Astrocyte (in vitro differentiated cells and primary cell): Measurements from ENCODE around the gene KNL1. TPM values are rescaled to one million over a fixed set of nuclear protein-coding genes. Genes with fewer than 3 reads are reported as not detected.

Experiments
- DNase-seq: peaks from one replicate; pipeline ENCODE4 v3.0.0-alpha.2; 2010; ENCODE audit warnings: low read depth
- FAIRE-seq: peaks from 2 replicates; lab custom pipeline; 2011; peaks lifted over from hg19 to GRCh38; lab: Jason Lieb, UNC
- H2AFZ ChIP-seq: 2 replicates; pipeline ENCODE4 v1.6.0; 2012; ENCODE audit warnings: low read depth, low read length, inconsistent platforms
- H3K27ac ChIP-seq: 2 replicates; pipeline ENCODE4 v1.5.1; 2011; ENCODE audit warnings: low read depth, low read length, inconsistent platforms
- H3K27me3 ChIP-seq: 2 replicates; pipeline ENCODE4 v1.6.0; 2011; ENCODE audit warnings: low read length, inconsistent platforms; ENCODE audit not compliant: insufficient read depth
- H3K36me3 ChIP-seq: 2 replicates; pipeline ENCODE4 v1.5.1; 2011; ENCODE audit warnings: low read length, inconsistent platforms; ENCODE audit not compliant: insufficient read depth
- H3K4me1 ChIP-seq: 2 replicates; pipeline ENCODE4 v1.5.1; 2011; ENCODE audit warnings: low read length, inconsistent platforms; ENCODE audit not compliant: insufficient read depth
- H3K4me2 ChIP-seq: 2 replicates; pipeline ENCODE4 v1.6.0; 2012; ENCODE audit warnings: low read length, inconsistent platforms
- H3K4me3 ChIP-seq: 2 replicates; pipeline ENCODE4 v1.5.1; 2011; ENCODE audit warnings: low read depth, mild to moderate bottlenecking, low read length, inconsistent platforms; ENCODE audit not compliant: insufficient read depth
- H3K79me2 ChIP-seq: 2 replicates; pipeline ENCODE4 v1.6.0; 2012; ENCODE audit warnings: mild to moderate bottlenecking, low read length, inconsistent platforms; ENCODE audit not compliant: insufficient read depth
- H3K9ac ChIP-seq: 2 replicates; pipeline ENCODE4 v1.6.0; 2012; ENCODE audit warnings: mild to moderate bottlenecking, low read length, inconsistent platforms
- H3K9me3 ChIP-seq: 2 replicates; pipeline ENCODE4 v1.5.1; 2012; ENCODE audit warnings: low read depth, mild to moderate bottlenecking, low read length, inconsistent platforms; ENCODE audit not compliant: insufficient read depth
- H4K20me1 ChIP-seq: 2 replicates; pipeline ENCODE4 v1.6.0; 2012; ENCODE audit warnings: low read length, inconsistent platforms; ENCODE audit not compliant: insufficient read depth
- H3K27ac Mint-ChIP-seq: one replicate; pipeline ENCODE4 v1.8.0; 2021; ENCODE audit warnings: mild to moderate bottlenecking, mixed read lengths; ENCODE audit not compliant: unreplicated experiment
- H3K27me3 Mint-ChIP-seq: one replicate; pipeline ENCODE4 v1.8.0; 2021; ENCODE audit warnings: low read depth, mixed read lengths; ENCODE audit not compliant: unreplicated experiment
- H3K36me3 Mint-ChIP-seq: one replicate; pipeline ENCODE4 v1.8.0; 2021; ENCODE audit warnings: low read depth, mixed read lengths; ENCODE audit not compliant: unreplicated experiment
- H3K4me1 Mint-ChIP-seq: one replicate; pipeline ENCODE4 v1.8.0; 2021; ENCODE audit warnings: low read depth, mixed read lengths; ENCODE audit not compliant: unreplicated experiment
- H3K4me3 Mint-ChIP-seq: one replicate; pipeline ENCODE4 v1.8.0; 2021; ENCODE audit warnings: mild to moderate bottlenecking, moderate library complexity, mixed read lengths; ENCODE audit not compliant: unreplicated experiment
- H3K9me3 Mint-ChIP-seq: one replicate; pipeline ENCODE4 v1.8.0; 2021; ENCODE audit warnings: mild to moderate bottlenecking, mixed read lengths; ENCODE audit not compliant: unreplicated experiment
- EZH2 ChIP-seq: IDR thresholded peaks from 2 replicates; pipeline ENCODE4 v1.6.1; 2012; ENCODE audit warnings: mild to moderate bottlenecking, low read length, inconsistent platforms; ENCODE audit not compliant: insufficient read depth
- total RNA-seq: library from RNA; stranded (reverse); gene quantifications from 2 replicates; pipeline ENCODE4 v1.2.1, GENCODE V29; 2021
- TF ChIP-seq, protein P1 (sequence below): IDR thresholded peaks from 2 replicates; pipeline ENCODE4 v1.5.1; 2011; ENCODE audit warnings: low read depth, mild to moderate bottlenecking, inconsistent platforms, low read length, moderate library complexity; ENCODE audit not compliant: insufficient read depth

The KNL1 gene
- total RNA-seq, 1 donor from 2014 or later = 3.3 TPM

DNA sequence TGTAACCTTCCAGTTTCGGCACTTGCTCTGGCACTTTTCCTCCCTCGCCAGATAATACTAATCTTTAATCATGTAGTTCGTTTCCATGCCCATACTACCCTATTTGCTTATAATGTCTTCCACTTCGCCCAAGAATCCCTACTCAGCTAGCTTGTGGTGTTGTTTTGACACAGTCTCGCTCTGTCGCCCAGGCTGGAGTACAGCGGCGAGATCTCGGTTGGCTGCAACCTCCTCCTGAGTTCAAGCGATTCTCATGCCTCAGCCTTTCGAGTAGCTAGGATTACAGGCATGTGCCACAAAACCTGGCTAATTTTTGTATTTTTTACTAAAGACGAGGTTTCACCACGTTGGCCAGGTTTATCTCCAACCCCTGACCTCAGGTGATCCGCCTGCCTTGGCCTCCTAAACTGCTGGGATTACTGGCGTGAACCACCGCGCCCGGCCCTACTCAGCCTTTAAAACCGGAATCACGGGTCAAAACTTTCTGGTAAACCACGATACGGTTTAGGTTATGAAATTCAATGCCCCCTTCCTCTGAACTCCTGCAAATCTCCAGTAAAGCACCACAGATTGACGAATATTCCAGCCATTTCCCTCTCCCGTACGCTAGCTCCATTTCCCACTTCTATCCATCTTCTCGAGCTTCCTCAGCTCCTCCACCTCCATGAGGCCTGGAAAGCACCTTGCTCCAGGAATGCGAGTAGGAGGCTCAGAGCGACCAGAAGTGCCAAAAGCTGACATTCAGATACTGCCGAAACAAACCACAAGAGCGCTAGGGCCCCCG, 100.0 kb downstream of the KNL1 start:
- peak overlapping the region; percentile 92 for H2AFZ ChIP-seq
- peak overlapping the region; percentile 100 for H3K4me3 Mint-ChIP-seq

DNA sequence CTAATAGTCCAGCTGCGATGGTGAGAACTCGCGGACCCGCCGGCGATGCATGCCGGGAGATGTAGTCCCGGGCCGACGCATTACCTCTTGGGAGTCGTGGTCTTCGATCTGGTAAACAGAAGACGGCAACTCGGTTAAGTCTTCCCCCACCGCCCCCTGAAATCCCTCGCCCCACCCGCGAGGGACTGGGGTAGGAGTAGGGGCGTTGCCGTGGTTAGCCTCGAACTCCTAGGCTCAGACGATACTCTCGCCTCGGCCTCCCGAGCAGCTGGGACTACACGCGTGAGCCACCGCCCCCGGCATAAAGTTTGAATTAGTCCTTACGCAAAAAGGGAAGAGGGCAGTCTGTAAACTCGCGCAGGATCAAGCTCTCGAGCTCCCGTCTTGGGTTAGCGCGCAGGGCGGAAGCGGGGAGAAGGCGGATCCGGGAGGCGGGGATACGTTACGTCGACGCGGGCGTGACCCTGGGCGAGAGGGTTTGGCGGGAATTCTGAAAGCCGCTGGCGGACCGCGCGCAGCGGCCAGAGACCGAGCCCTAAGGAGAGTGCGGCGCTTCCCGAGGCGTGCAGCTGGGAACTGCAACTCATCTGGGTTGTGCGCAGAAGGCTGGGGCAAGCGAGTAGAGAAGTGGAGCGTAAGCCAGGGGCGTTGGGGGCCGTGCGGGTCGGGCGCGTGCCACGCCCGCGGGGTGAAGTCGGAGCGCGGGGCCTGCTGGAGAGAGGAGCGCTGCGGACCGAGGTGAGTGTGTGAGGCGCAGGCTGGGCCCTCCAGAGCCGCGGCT, 100.8 kb downstream of the KNL1 start, which contains the start of gene RAD51:
Gene RAD51, plus strand, starts transcription at position 487 of the 781 bp plus-strand sequence. CDS start 3,585 bp downstream, outside the sequence.
- Histone ChIP-seq H3K27ac (peak within 1 kb of the TSS; percentile 87), H3K9ac (peak within 1 kb of the TSS; percentile 91), H3K79me2 (peaks cover 21% of the 10 kb centered on the region), H3K4me2 (peak within 1 kb of the TSS; percentile 92), H2AFZ (peak within 1 kb of the TSS; percentile 92), H3K4me3 (peak within 1 kb of the TSS; percentile 95), H3K36me3 (no peaks in the 10 kb centered on the region), H4K20me1 (no peaks in the 10 kb centered on the region), H3K27me3 (no peaks in the 10 kb centered on the region), H3K9me3 (no peaks in the 10 kb centered on the region), H3K4me1 (peaks cover 6% of the 10 kb centered on the region)
- DNase-seq (peak; percentile 88), FAIRE-seq (no peak)
- H3K4me3 Mint-ChIP-seq = peak within 1 kb of the TSS; percentile 100
- peak within 1 kb of the TSS; percentile 79 for H3K27ac Mint-ChIP-seq
- no peaks in the 10 kb centered on the region for H3K9me3 Mint-ChIP-seq
- H3K36me3 Mint-ChIP-seq = peaks cover 6% of the 10 kb centered on the region
- no peaks in the 10 kb centered on the region for H3K27me3 Mint-ChIP-seq
- TF ChIP-seq EZH2 = no peak
- TF ChIP-seq, protein P1, sequence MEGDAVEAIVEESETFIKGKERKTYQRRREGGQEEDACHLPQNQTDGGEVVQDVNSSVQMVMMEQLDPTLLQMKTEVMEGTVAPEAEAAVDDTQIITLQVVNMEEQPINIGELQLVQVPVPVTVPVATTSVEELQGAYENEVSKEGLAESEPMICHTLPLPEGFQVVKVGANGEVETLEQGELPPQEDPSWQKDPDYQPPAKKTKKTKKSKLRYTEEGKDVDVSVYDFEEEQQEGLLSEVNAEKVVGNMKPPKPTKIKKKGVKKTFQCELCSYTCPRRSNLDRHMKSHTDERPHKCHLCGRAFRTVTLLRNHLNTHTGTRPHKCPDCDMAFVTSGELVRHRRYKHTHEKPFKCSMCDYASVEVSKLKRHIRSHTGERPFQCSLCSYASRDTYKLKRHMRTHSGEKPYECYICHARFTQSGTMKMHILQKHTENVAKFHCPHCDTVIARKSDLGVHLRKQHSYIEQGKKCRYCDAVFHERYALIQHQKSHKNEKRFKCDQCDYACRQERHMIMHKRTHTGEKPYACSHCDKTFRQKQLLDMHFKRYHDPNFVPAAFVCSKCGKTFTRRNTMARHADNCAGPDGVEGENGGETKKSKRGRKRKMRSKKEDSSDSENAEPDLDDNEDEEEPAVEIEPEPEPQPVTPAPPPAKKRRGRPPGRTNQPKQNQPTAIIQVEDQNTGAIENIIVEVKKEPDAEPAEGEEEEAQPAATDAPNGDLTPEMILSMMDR = no peak
- peaks cover 5% of the 10 kb centered on the region for H3K4me1 Mint-ChIP-seq

More for the DNA sequence above, 100.0 kb downstream of the KNL1 start:
- H3K36me3 Mint-ChIP-seq = peaks cover 6% of the 10 kb centered on the region
- H3K27ac Mint-ChIP-seq = peak overlapping the region; percentile 79
- Histone ChIP-seq H3K27me3 (no peaks in the 10 kb centered on the region), H3K4me2 (peak overlapping the region; percentile 92), H3K4me3 (peak overlapping the region; percentile 95), H3K27ac (peak overlapping the region; percentile 87), H3K36me3 (no peaks in the 10 kb centered on the region), H3K9me3 (no peaks in the 10 kb centered on the region), H3K79me2 (peaks cover 21% of the 10 kb centered on the region), H3K9ac (peak overlapping the region; percentile 91), H4K20me1 (no peaks in the 10 kb centered on the region), H3K4me1 (peaks cover 6% of the 10 kb centered on the region)
- FAIRE-seq (no peak), DNase-seq (peak; percentile 82)
- TF ChIP-seq EZH2 = no peak
- TF ChIP-seq, protein P1 = no peak
- H3K9me3 Mint-ChIP-seq = no peaks in the 10 kb centered on the region
- H3K27me3 Mint-ChIP-seq = no peaks in the 10 kb centered on the region
- peaks cover 5% of the 10 kb centered on the region for H3K4me1 Mint-ChIP-seq
